Left hindlimb (tissue), 1 donor: ENCODE measurements around the gene MAEA.

ENCODE experiments used
- DNase-seq: peaks from one replicate; pipeline ENCODE4 v3.0.0-alpha.2; 2018

The MAEA gene

DNA sequence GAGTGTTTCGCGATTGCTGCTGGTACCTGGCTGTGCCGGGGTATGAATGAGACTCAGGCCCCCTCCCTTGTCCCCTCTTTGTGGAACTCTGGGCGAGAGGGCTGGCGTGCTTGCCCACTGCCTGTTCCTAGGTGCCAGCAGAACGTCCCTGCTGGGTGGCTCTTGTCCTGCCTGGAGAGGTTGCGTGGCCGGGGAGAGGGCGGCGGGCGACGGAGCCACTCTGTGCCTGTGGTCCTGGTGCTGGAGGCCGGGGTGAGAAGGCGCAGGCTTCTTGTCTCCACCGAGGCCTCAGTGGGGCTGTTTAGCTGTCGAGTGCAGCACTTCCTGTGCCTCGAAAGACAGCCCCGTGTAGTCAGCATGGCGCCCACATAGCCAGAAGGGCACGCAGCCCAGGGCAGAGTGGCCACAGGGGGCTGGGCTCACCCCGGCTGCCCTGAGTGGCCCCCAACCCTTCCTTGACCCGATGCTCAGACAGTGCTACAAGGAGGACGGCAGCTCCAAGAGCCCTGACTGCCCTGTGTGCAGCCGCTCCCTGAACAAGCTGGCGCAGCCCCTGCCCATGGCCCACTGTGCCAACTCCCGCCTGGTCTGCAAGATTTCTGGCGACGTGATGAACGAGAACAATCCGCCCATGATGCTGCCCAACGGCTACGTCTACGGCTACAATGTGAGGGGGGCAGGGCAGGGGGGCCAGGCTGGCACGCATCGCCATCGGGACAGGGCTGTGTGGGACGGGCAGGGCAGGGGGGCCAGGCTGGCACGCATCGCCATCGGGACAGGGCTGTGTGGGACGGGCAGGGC lies 48.5 kb downstream of the MAEA start:
- no peak for DNase-seq

GRCh38 chr4:1338752-1339414 lies 49.2 kb downstream of the MAEA start:
- no peak for DNase-seq

DNA sequence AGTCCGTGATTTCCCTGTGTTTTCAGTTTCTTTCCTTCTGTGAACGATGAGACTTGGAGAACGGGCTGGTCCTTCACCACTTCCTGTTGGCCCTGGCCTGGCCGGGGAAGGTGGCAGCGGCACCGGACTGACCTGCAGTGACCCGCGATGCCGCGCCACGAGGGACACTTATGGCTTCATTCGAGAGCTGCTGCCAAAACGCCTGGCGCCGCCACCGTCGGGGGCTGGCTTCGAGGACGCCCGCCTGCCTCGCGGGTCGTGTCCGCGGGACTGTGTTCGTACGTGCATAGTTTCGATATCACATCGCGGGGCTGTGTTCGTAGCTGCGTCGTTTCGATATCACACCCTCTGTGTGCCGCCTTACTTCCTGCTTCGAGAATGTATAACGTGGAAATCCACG lies 49.8 kb downstream of the MAEA start:
- no peak for DNase-seq

GRCh38 chr4:1340181-1340747 lies 50.6 kb downstream of the MAEA start:
- no peak for DNase-seq

- no peak for DNase-seq
Measured at GRCh38 chr4:1340861-1341260, 51.2 kb downstream of the MAEA start.

DNA sequence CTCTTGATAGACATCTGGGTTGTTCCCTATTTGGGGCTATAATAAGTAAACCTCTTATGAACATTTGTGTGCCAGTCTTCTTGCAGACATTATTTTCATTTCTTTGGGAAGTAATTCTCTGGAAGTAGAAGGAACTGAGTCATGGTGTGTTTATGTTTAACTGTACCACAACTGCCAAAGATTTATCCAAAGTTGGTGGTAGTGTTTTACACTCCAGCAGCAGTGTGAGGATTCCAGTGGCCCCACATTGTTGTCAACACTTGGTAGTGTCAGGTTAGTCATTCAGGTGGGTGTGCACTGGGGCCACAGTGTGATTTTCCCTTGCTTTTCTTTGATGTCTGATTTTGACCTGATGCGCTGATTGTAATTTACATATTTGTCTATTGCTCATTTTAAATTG lies 52.3 kb downstream of the MAEA start:
- no peak for DNase-seq

- no peak for DNase-seq
Measured at GRCh38 chr4:1344696-1345095, 55.0 kb downstream of the MAEA start.

- DNase-seq: peak; percentile 75
Measured at GRCh38 chr4:1345903-1346780, 56.5 kb downstream of the MAEA start.

- peak; percentile 100 for DNase-seq
Measured at GRCh38 chr4:1346781-1347409, 57.2 kb downstream of the MAEA start, which contains the start of gene UVSSA. Gene UVSSA, plus strand, starts transcription at chr4:1347208. Its CDS starts 884 bp downstream, at chr4:1348092.

GRCh38 chr4:1347410-1347864 lies 57.7 kb downstream of the MAEA start:
- DNase-seq: peak; percentile 89

DNA sequence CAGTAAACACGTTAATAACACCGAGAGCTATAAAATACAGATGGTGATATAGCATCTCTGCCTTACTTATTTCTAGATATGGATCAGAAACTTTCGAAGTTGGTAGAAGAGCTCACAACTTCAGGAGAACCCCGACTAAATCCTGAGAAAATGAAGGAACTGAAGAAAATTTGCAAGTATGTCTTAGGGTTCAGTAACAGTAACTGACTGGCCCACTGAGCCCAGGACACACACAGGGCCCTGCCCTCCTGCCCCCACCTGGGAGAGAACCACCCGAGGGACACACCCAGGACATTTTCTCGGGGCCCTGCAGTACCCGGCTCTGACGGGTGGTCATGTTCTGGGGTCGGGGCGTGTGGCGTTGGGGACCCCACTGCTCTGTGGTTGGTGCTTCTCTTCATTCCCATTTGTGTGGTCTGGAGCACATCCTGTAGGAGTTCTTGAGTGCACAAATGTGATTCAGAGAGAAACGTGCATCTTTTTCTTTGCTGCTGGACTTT lies 58.4 kb downstream of the MAEA start:
- DNase-seq: no peak

- no peak for DNase-seq
Measured at GRCh38 chr4:1348746-1349145, 59.1 kb downstream of the MAEA start.

DNA sequence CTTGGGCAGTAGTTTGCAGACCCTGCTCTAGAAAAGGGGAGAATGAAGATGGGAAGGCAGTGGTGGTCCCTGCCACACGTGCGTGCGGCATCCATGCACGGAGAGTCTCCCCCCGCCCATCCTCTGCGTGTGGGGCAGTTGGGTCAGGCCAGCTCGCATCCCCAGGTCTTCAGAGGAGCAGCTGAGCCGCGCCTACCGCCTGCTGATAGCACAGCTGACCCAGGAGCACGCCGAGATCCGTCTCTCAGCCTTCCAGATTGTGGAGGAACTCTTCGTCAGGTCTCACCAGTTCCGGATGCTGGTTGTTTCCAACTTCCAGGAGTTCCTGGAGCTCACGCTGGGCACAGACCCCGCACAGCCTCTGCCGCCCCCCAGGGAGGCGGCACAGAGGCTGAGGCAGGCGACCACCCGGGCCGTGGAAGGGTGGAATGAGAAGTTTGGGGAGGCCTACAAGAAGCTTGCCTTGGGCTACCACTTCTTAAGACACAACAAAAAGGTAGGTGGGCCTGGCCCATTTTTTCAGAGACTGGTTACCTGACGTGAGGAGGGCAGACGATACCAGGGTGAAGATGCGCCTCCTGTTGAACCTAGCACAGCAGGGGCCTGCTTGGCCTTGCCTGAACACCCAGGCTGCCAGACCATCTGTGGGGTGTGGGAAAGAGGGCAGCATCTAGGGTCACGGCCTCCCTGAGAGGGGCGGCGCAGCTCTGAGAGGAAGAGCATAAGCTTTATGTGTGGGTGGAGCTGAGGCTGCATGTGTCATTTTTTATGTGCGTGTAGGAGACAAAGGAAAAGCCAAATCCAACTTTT lies 59.9 kb downstream of the MAEA start:
- no peak for DNase-seq

GRCh38 chr4:1350169-1350520 lies 60.5 kb downstream of the MAEA start:
- no peak for DNase-seq

DNA sequence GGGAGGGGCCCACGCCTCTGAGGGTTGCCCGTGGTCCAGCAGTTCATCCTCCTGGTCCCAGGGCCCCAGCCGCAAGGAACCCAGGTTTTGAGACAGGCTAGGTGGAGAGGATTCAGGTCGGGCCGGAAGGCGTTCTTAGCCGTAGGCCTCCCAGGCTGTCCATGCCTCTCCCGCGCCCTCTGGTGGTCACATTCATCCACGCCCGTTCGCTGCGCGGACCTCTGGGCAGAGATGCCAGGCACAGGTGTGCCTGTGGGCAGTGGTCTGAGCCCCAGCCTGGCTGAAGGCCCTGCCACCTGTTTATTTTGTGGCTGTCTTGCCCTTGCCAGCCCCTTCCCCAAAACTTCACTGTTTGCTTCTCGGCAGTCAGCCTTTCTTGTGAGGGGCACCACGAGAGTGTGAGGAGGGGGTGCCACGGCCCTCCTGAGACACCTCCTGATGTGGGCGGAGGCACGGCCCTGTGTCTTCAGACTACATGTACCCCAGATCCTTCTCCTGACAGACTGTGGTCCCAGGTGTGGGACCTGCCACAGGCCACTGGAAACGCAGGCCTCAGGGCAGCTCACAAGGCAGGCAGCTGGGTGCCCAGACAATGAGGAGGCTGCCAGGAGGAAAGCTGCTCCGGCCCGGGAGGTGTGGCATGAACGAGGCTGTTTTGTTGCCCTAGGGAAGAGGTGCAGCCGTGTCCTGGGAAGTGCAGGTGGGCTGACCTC lies 62.3 kb downstream of the MAEA start:
- peak; percentile 77 for DNase-seq

GRCh38 chr4:1352567-1352900 lies 62.8 kb downstream of the MAEA start:
- no peak for DNase-seq

- DNase-seq: no peak
Measured at GRCh38 chr4:1353186-1354055, 63.7 kb downstream of the MAEA start.

DNA sequence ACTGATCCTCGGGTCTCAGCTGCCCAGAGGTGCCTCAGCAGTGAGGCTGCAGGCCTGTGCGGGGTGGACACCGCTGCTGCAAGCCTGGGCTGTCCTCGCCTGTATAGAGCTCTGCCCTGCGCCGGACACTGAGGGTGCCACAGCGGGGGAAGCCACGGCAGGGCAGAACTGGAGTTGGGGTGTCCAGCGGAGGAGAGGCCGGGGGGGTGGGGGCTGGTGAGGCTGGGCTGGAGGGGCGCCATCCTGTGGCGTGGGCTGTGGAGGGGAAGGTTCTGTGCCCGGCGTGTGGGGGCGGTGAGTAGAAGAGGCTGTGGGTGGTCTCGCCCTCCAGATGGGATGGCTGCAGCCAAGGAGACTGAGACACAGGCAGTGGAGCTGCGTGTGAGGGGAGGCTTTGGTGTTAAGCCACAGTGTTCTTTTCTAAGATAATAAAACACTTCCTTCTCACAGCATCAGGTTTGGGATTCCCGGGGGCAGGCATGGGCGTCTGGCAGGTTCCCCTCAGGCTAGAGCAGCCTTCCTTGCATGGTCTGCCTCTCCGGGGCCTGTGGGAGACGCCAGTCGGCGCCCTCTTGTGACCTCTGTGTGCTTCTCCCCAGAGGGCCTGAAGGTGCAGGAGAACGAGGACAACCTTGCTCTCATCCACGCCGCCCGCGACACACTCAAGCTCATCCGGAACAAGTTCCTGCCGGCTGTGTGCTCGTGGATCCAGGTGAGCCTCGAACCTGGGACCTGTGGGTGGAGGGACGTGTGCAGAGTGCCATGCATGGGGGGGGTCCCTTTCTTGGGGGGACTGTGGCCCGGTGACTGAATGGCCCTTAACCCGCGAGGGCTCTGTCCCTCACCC lies 64.7 kb downstream of the MAEA start:
- DNase-seq: no peak

DNA sequence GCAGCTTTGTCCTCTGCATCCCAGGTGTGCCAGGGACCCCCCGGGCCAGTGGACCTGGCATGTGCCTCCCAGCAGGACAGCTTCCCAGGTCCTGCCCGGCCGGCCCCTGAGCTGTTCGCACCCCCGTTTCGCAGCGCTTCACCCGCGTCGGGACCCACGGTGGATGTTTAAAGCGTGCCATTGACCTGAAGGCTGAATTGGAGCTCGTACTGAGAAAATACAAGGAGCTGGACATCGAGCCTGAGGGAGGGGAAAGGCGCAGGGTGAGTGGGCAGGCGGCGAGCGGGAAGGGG lies 65.2 kb downstream of the MAEA start:
- DNase-seq: no peak
